Vagina (tissue), 2 donors: ENCODE measurements around the gene PRMT7. TPM values are rescaled to one million over a fixed set of nuclear protein-coding genes. Genes with fewer than 3 reads are reported as not detected.

Experiments
- DNase-seq, 2 donors: peaks; one replicate each; pipeline ENCODE4 v3.0.0-alpha.2; 2017; ENCODE audit errors: extremely low spot score in 2 of 2
- H3K27ac ChIP-seq: fragments of 200-600 bp; sonication (generic); one replicate; pipeline ENCODE4 v1.5.1; 2019
- H3K27me3 ChIP-seq: fragments of 200-600 bp; sonication (generic); one replicate; pipeline ENCODE4 v1.5.1; 2019
- H3K36me3 ChIP-seq, 2 donors: fragments of 200-600 bp; sonication (generic); one replicate each; pipeline ENCODE4 v1.5.1; 2017 to 2019
- H3K4me1 ChIP-seq: fragments of 200-600 bp; sonication (generic); one replicate; pipeline ENCODE4 v1.5.1; 2019
- H3K4me3 ChIP-seq, 2 donors: fragments of 200-600 bp; sonication (generic); 1 replicate in 1 of 2; 2 replicates in 1 of 2; pipeline ENCODE4 v1.5.1; 2016 to 2019
- H3K9me3 ChIP-seq: fragments of 200-600 bp; sonication (generic); one replicate; pipeline ENCODE4 v1.5.1; 2019
- POLR2A ChIP-seq, 2 donors: fragments of 450-650 bp; IDR thresholded peaks; one replicate each; pipeline ENCODE4 v1.6.1; 2017; ENCODE audit warnings: antibody characterized with exemption in 2 of 2, mild to moderate bottlenecking in 2 of 2, moderate library complexity in 2 of 2
- POLR2AphosphoS5 ChIP-seq, 2 donors: sonication (generic); formaldehyde crosslinking; IDR thresholded peaks; one replicate each; pipeline ENCODE4 v1.9.0; 2017; ENCODE audit warnings: antibody characterized with exemption in 2 of 2, mild to moderate bottlenecking in 2 of 2, low read depth in 1 of 2; ENCODE audit not compliant: insufficient read depth in 1 of 2
- intact Hi-C: fragments of 100-400 bp; cut with DNase I; formaldehyde crosslinking; loops from one replicate; pipeline ENCODE4 v1.15.1; 2023
- total RNA-seq: library from RNA; depleted of rRNA; stranded (reverse); fragments of >200 nt; gene quantifications from one replicate; pipeline ENCODE4 v1.2.3, GENCODE V29; 2016
- TF ChIP-seq, protein P1 (sequence below), 3 experiments: fragments of 450-650 bp in 2 of 3; fragments of 200-600 bp in 1 of 3; sonication (generic) in 1 of 3; IDR thresholded peaks; one replicate each; pipeline ENCODE4 v1.5.1; 2017 to 2019; ENCODE audit warnings: antibody characterized with exemption in 3 of 3, mild to moderate bottlenecking in 2 of 3, moderate library complexity in 2 of 3

Gene PRMT7
- total RNA-seq, 1 donor from 2014 or later = 47.9 TPM

DNA sequence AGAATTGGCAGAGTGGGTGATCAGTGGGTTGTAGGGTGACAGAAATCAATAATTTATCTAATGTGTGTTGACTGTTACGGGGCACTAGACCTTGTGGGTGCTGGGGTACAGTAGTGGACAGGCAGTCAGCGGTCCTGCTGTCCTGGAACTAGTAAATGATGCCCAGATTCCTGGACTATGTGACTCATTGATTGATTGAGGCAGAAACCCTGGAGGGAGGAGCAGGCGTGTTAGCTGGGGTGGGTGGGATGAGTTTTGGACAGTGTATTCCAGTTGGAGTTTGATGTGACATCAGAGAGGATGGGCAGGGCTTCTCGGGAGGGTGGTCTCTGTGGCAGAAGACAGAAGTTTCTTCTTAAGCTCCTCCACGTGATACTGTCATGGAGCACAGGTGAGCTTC, 24.4 kb downstream of the PRMT7 start:
- H3K4me1 ChIP-seq = no peaks in the 10 kb centered on the region
- peaks cover 0 to 31% of the 10 kb centered on the region in 2 donors for H3K36me3 ChIP-seq
- H3K4me3 ChIP-seq = no peak overlapping the region
- intact Hi-C loops = no loop called here
- H3K27me3 ChIP-seq = no peaks in the 10 kb centered on the region
- no peaks in the 10 kb centered on the region for H3K9me3 ChIP-seq
- H3K27ac ChIP-seq = no peak overlapping the region
- no peak for DNase-seq
- TF ChIP-seq POLR2AphosphoS5 (IDR thresholded peaks at IDR 0.05; ENCODE audit: insufficient read depth in 1 of 2, low read depth in 1 of 2) (no peak), POLR2A (IDR thresholded peaks at IDR 0.05) (no peak)
- TF ChIP-seq, protein P1, sequence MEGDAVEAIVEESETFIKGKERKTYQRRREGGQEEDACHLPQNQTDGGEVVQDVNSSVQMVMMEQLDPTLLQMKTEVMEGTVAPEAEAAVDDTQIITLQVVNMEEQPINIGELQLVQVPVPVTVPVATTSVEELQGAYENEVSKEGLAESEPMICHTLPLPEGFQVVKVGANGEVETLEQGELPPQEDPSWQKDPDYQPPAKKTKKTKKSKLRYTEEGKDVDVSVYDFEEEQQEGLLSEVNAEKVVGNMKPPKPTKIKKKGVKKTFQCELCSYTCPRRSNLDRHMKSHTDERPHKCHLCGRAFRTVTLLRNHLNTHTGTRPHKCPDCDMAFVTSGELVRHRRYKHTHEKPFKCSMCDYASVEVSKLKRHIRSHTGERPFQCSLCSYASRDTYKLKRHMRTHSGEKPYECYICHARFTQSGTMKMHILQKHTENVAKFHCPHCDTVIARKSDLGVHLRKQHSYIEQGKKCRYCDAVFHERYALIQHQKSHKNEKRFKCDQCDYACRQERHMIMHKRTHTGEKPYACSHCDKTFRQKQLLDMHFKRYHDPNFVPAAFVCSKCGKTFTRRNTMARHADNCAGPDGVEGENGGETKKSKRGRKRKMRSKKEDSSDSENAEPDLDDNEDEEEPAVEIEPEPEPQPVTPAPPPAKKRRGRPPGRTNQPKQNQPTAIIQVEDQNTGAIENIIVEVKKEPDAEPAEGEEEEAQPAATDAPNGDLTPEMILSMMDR (IDR thresholded peaks at IDR 0.05) = no peak

DNA sequence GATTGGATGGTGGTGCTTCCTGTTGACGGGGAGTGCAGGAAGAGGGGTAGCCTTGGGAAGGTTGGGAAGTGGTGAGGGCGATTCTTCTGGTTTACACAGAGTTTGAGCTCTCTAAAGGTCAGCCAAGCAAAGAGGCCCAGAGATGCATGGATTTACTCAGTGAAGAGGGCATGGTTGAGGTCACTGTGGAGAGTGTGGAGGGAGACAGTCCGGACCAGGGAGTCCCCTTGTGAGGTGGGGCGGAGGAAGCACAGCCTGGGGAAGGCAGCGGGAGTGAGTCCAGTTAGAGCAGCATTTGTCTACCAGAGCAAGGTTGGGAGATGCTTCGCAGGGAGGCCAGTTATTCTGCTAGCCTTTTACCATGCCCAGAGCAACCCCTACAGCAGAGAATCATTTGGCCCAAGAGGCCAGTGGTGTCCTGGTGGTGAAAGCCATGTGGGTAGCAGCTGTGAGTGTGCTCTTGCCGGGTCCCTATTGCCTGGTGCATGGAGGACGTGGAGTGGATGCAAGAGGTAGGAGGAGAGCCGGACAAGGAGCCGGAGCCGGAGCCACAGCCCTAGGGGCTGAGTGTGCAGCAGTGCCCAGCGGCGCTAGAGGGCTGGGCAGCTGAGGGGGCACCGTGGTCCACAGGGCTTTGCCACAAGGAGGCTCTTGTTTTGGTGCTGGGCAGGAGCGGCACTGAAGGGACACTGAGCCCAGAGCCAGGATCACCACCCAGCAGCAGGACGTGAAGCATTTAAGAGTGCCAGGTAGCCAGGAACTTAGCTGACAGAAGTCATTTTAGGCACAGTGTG, 27.7 kb downstream of the PRMT7 start:
- intact Hi-C loops = no loop called here
- H3K27me3 ChIP-seq = no peaks in the 10 kb centered on the region
- TF ChIP-seq, protein P1 (IDR thresholded peaks at IDR 0.05) = no peak
- TF ChIP-seq POLR2AphosphoS5 (IDR thresholded peaks at IDR 0.05; ENCODE audit: insufficient read depth in 1 of 2, low read depth in 1 of 2) (no peak), POLR2A (IDR thresholded peaks at IDR 0.05) (no peak)

DNA sequence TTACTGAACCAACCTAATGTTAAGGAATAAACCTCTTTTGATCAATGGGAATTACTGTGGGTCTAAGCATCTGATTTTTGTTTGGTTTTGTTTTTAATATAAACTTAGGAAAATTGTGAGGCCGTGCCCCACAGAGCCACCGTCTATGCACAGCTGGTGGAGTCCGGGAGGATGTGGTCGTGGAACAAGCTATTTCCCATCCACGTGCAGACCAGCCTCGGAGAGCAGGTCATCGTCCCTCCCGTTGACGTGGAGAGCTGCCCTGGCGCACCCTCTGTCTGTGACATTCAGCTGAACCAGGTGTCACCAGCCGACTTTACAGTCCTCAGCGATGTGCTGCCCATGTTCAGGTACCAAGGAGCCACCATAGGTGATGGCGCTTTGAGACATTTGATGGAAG, 28.4 kb downstream of the PRMT7 start:
- no peaks in the 10 kb centered on the region for H3K27me3 ChIP-seq
- no peaks in the 10 kb centered on the region for H3K4me1 ChIP-seq
- H3K4me3 ChIP-seq = no peak overlapping the region
- no peak for DNase-seq
- no peaks in the 10 kb centered on the region for H3K9me3 ChIP-seq
- intact Hi-C loops = no loop called here
- H3K27ac ChIP-seq = no peak overlapping the region
- TF ChIP-seq, protein P1 (IDR thresholded peaks at IDR 0.05) = no peak
- TF ChIP-seq POLR2AphosphoS5 (IDR thresholded peaks at IDR 0.05; ENCODE audit: insufficient read depth in 1 of 2, low read depth in 1 of 2) (no peak), POLR2A (IDR thresholded peaks at IDR 0.05) (no peak)
- peaks cover 0 to 42% of the 10 kb centered on the region in 2 donors for H3K36me3 ChIP-seq

More for the DNA sequence above, 27.7 kb downstream of the PRMT7 start:
- no peaks in the 10 kb centered on the region for H3K9me3 ChIP-seq
- no peak for DNase-seq
- no peak overlapping the region for H3K27ac ChIP-seq
- no peak overlapping the region for H3K4me3 ChIP-seq
- no peaks in the 10 kb centered on the region for H3K4me1 ChIP-seq
- H3K36me3 ChIP-seq = peaks cover 0 to 42% of the 10 kb centered on the region in 2 donors

DNA sequence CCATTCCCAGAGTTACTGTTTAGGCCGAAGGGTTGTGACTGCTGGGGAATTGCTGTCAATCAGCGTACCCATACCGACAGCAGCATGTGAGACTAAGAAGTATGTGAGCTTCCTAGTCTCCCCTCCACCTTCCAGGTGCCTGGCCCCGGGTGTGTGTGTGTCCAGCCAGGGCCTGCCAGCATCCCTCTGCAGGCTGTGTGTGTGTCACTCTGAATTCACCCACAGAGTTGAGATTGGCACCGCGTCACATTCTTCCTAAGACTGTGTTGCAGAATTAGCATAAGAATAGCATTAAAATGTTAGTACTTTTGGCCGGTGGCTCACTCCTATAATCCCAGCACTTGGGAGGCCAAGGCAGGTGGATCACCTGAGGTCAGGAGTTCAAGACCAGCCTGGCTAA, 31.8 kb downstream of the PRMT7 start:
- no peaks in the 10 kb centered on the region for H3K4me1 ChIP-seq
- no peak overlapping the region for H3K4me3 ChIP-seq
- H3K27ac ChIP-seq = no peak overlapping the region
- intact Hi-C loops = no loop called here
- H3K36me3 ChIP-seq = peaks cover 0 to 57% of the 10 kb centered on the region in 2 donors
- TF ChIP-seq POLR2A (IDR thresholded peaks at IDR 0.05) (no peak), POLR2AphosphoS5 (IDR thresholded peaks at IDR 0.05; ENCODE audit: insufficient read depth in 1 of 2, low read depth in 1 of 2) (no peak)
- TF ChIP-seq, protein P1 (IDR thresholded peaks at IDR 0.05) = no peak
- DNase-seq = no peak
- no peaks in the 10 kb centered on the region for H3K9me3 ChIP-seq
- no peaks in the 10 kb centered on the region for H3K27me3 ChIP-seq

DNA sequence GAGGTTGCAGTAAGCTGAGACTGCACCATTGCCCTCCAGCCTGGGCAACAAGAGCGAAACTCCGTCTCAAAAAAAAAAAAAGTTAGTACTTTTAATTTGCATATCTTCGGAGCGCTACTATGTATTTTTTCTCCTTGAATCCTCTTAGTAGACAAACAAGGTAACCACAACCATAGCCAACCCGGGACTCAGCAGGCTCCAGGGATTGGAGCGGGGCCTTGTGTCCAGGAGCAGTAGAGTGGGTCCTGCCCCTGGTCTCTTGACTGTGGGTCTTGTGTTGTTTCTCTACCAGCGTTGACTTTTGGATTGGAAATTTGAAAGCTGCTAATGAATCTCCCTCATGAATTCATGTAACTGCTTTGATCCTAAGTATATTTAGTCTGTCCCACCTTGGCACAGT, 32.3 kb downstream of the PRMT7 start:
- peaks cover 0 to 58% of the 10 kb centered on the region in 2 donors for H3K36me3 ChIP-seq
- H3K27ac ChIP-seq = no peak overlapping the region
- no peaks in the 10 kb centered on the region for H3K4me1 ChIP-seq
- DNase-seq = no peak
- H3K9me3 ChIP-seq = no peaks in the 10 kb centered on the region
- intact Hi-C loops = no loop called here
- H3K27me3 ChIP-seq = no peaks in the 10 kb centered on the region
- no peak overlapping the region for H3K4me3 ChIP-seq
- TF ChIP-seq, protein P1 (IDR thresholded peaks at IDR 0.05) = no peak
- TF ChIP-seq POLR2A (IDR thresholded peaks at IDR 0.05) (no peak), POLR2AphosphoS5 (IDR thresholded peaks at IDR 0.05; ENCODE audit: insufficient read depth in 1 of 2, low read depth in 1 of 2) (no peak)
